ENCODE data around the gene SFTA2. TPM values are rescaled to one million over a fixed set of nuclear protein-coding genes. Genes with fewer than 3 reads are reported as not detected.

Gene SFTA2
- total RNA-seq, 1 experiment from 2014 or later = not detected

GRCh38 chr6:30979690-30980089 lies 47.7 kb upstream of the SFTA2 start:
- H4K20me1 ChIP-seq (ENCODE audit: insufficient read depth) = no peaks in the 10 kb centered on the region
- RAD21 ChIA-PET (ENCODE audit: low non-redundant PET in 1 of 2, low total read pairs in 2 of 2, uncharacterized antibody in 2 of 2, unreplicated experiment in 2 of 2) = no interaction called here
- H3K27me3 ChIP-seq (ENCODE audit: insufficient read depth, low read length) = no peaks in the 10 kb centered on the region
- POLR2A ChIA-PET = no interaction called here
- no peak for DNase-seq (ENCODE audit: low read depth, low spot score)
- BruUV-seq (replicated peaks) = no TSS peak
- no peak for ATAC-seq
- H3K4me2 ChIP-seq (ENCODE audit: low read length) = no peak overlapping the region
- intact Hi-C loops (cut with micrococcal nuclease) = no loop called here
- no peaks in the 10 kb centered on the region for H3K79me2 ChIP-seq (ENCODE audit: insufficient read depth, low read length)
- TF ChIP-seq MAX (IDR thresholded peaks at IDR 0.05) (no peak), REST (IDR thresholded peaks at IDR 0.05; ENCODE audit: low read depth) (no peak), EGR1 (IDR thresholded peaks at IDR 0.05; ENCODE audit: low read depth) (no peak), ZBTB33 (IDR thresholded peaks at IDR 0.05; ENCODE audit: extremely low read depth, insufficient replicate concordance, low read length) (no peak), ZNF274 (IDR thresholded peaks at IDR 0.05; ENCODE audit: low read depth, low read length) (no peak), RAD21 (IDR thresholded peaks at IDR 0.05; ENCODE audit: low read depth) (no peak), EZH2 (IDR thresholded peaks at IDR 0.05) (no peak), YY1 (IDR thresholded peaks at IDR 0.05; ENCODE audit: extremely low read depth, insufficient replicate concordance, low read depth, low read length) (no peak)
- CTCF ChIA-PET = no interaction called here
- H3K36me3 ChIP-seq (ENCODE audit: control insufficient read depth in 1 of 2, insufficient read depth in 2 of 2, low read length in 2 of 2) = no peaks in the 10 kb centered on the region
- peaks cover 8 to 9% of the 10 kb centered on the region in 2 experiments; a peak in 3 of 4 replicates for H3K4me1 ChIP-seq (ENCODE audit: control insufficient read depth in 1 of 2, insufficient read depth in 2 of 2, low read length in 2 of 2)
- H3K9me3 ChIP-seq (ENCODE audit: control insufficient read depth in 1 of 2, insufficient read depth in 1 of 2, low read depth in 1 of 2, low read length in 2 of 2) = no peaks in the 10 kb centered on the region
- no peak overlapping the region for H2AFZ ChIP-seq (ENCODE audit: low read depth, low read length, poor library complexity, severe bottlenecking)
- H3K9me2 ChIP-seq (ENCODE audit: insufficient read depth) = no peaks in the 10 kb centered on the region
- H3K9ac ChIP-seq (ENCODE audit: low read length) = no peak overlapping the region
- no peak overlapping the region for H3K27ac ChIP-seq (ENCODE audit: low read depth, low read length)
- H3K4me3 ChIP-seq (replicated peaks in 1 of 2; ENCODE audit: low read depth in 1 of 2, low read length in 2 of 2) = no peak overlapping the region
